GM19395 (cell line): ENCODE data around the gene DNAJA1.
A peak's percentile ranks its signal among the peaks of the same experiment; 100 is the strongest.
"Not testable (repeated sequence)": the region's sequence is repeated elsewhere in the genome, so short reads cannot be mapped to it uniquely, and the experiment has no call there.

Experiments used
- ATAC-seq: cut with Tn5 transposase; IDR thresholded peaks from one replicate; pipeline ENCODE4 v1.9.1; 2021; ENCODE audit warnings: mild to moderate bottlenecking, moderate library complexity; ENCODE audit not compliant: unreplicated experiment

The DNAJA1 gene

DNA sequence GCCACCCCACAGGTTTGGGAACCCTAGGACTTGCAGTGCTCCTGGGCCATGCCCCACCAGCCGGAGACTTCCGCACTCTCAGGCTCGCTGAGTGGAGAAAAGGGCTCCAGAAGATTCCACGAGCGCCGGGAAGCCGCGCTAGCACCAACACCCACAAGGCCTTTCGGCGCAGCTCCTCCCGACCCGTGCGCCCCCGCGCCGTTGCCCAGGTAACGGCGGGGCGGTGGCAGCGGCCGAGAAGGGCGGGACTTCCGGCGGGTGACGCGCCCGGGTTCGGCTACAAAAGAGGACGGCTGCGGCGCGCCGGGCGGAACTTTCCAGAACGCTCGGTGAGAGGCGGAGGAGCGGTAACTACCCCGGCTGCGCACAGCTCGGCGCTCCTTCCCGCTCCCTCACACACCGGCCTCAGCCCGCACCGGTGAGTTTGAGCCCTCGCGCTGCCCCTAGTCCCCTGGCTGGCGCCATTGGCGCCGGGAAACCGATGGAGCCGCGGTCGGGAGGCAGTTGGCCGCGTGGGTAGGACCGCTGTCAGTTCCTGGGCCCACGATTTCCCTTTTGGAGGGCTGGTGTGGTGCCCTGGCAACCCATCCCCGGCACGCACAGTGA, at the start of gene DNAJA1:
DNAJA1 (plus strand) TSS at position 308 of the 606 bp plus-strand sequence. CDS start 1,212 bp downstream, outside the sequence.
- ATAC-seq: peak; percentile 92

DNA sequence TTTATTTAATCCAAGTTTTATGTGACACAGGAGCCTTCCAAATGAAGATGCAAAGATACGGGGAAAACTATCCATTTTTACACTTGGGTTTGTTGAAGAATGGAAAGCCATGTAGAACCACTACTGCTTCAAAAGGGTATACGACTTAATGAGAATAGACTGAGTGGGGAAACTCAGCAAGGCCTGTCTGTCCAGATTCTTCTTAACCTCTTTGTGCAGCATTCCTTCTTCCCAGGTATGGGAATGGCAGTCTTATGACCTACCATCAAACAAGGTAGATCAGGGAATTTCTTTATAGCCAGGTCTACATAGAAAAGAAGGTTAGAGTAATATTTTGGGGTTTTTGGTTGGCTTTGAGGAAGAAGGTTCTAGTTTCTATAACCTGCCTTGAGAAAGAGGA, 47.0 kb upstream of the DNAJA1 start:
- ATAC-seq: no peak

DNA sequence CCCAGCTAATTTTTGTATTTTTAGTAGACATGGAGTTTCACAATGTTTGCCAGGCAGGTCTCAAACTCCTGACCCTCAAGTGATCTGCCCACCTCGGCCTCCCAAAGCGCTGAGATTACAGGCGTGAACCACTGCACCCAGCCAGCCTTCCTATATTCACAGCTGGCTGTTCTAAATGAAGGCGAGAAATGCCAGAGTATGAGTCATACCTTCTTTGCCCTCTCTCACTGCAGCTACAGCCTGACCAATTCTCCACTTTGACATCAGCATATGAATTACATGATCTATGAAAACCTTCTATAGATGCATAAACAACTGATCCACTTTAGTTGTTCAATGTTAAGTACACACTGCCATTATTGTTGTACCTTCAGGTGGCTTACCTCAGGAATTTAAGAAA, 38.1 kb upstream of the DNAJA1 start:
- ATAC-seq: no peak

DNA sequence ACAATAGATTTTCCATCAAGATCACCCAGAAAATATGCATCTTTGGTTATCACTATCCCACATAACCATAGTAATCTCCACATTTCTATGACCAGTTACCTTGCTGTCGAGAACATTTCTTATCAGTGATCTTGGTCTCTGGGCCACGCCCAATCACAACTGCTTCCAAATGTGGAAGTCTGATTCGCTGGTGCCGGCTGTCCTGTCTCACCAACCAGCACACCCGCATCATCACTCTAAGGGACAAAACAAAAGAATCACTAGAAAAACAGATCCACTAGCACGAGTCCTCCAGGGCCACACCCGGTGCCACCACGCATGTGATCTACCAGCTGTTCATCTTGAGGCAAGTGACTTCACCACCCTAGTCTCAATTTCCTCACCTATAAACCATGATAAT, 35.4 kb upstream of the DNAJA1 start:
- ATAC-seq: no peak

DNA sequence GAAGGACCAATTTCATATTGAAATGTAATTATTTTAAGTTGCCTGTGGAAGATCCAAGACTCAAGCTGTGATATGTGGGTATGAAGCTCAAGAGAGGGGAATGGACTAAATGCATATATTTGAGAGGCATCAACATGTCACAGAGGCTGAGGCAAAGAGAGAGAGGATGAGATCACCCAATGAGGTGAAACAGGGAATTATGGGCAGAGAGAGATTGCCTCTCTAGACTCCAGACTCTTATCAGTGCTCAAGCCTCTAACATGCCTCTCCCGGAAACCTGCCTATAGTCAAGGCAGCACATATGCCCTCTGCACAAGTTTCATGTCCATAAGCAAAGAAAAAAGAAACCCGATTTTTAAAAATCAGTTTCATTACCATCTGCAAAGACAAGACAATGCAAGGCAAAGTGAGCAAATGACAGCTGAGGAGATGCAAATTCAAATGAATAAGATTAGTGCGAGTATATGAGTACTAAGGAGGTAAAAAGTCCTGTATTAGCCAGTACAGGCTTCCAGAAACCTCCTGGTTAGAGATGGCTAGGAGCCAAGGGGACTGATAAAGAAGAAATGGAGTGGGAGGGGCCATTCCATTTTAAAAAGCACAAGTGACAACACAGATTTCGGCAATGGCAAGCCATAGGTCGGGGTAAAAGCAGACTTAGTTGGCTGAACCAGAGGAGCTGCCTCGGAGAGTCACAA, 33.0 kb upstream of the DNAJA1 start:
- ATAC-seq: no peak

DNA sequence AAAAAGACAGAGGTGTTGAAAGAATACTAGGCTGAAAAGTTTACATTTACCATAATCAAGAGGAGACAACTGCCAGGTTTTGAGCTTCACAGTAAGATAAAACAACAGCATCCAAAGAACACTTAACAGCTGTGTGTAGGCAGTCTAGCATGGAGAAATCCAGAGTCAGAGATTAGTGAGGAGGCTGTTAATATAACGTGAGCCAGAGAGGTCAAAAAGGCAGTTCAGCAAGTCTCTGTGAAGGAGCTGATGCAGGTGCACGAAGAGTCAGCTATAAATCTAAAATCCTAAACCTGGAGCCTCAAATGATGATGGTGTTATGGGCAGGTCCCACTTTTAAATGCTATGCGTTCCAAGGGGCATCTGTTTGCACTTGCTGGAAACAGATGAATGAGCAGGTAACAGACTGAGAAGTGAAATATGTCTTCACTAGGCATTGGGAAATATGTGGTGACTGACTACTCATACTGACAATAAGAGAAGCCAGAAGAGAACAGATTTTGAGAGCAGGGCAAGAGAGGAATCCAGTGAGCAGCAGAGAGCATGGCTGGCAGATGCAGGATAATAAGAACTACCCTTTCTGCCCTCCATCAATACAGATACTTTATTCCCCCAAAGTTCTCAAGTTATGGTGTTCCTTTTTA, 32.4 kb upstream of the DNAJA1 start:
- no peak for ATAC-seq

DNA sequence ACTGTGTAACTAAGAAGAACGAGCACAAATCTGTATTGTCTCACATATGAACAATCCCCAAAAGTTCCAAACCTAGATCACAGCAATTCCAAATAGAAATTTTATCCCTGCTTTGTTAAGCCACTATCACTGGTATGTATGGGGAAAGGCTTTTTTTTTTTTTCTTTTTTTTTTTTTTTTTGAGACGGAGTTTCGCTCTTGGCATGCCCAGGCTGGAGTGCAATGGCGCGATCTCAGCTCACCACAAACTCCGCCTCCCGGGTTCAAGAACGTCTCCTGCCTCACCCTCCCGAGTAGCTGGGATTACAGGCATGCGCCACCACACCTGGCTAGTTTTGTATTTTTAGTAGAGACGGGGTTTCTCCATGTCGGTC, 24.4 kb upstream of the DNAJA1 start:
- ATAC-seq: not testable (repeated sequence)

DNA sequence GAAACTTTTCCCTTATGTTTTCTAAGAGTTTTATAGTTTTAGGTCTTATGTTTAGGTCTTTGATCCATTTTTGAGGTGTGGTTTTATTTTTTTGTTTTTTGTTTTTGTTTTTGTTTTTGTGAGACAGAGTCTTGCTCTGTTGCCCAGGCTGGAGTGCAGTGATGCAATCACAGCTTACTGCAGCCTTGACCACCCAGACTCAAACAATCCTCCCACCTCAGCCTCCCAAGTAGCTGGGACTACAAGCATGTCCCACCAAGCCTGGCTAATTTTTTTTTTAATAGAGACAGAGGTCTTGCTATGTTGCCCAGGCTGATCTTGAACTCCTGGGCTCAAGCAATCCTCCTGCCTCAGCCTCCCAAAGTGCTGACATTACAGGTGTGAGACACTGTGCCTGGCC, 19.7 kb upstream of the DNAJA1 start:
- not testable (repeated sequence) for ATAC-seq

DNA sequence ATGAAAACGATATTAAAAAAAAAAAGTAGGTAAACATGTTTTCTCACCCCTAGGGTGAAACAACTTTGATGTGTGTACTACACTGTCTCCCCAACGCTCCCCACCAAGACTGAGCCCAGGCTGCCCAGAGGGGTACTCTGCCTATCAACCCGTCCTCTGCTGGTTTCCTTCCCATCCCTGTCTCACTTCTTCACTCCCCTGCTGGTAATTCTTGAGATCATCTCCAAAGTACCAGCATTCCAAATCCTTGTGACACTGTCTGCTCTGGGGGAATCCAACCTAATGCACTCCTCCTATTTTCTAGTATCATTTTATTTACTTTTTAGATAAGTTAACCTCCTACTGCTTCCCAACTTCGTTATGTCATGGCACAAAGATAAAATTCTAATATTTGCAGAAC, 17.3 kb upstream of the DNAJA1 start:
- ATAC-seq: no peak

DNA sequence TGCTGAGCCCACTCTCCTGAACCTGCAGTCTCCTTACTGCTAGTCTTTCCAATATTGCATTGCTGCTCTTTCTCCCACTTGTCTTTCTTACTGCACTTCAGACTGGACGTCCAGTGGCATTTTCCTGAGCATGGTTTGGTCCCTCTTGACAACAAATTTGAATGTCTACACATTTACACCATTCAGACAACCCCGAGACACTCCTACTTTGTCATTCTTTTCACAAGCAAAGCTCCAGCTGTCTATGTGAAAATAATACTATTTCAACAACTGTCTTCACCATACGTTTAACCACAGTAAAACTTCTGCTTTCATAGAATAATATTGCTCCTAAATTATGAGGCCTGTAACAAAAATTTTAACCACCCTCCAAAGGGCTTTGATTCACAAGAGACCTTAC, 13.2 kb upstream of the DNAJA1 start:
- no peak for ATAC-seq

DNA sequence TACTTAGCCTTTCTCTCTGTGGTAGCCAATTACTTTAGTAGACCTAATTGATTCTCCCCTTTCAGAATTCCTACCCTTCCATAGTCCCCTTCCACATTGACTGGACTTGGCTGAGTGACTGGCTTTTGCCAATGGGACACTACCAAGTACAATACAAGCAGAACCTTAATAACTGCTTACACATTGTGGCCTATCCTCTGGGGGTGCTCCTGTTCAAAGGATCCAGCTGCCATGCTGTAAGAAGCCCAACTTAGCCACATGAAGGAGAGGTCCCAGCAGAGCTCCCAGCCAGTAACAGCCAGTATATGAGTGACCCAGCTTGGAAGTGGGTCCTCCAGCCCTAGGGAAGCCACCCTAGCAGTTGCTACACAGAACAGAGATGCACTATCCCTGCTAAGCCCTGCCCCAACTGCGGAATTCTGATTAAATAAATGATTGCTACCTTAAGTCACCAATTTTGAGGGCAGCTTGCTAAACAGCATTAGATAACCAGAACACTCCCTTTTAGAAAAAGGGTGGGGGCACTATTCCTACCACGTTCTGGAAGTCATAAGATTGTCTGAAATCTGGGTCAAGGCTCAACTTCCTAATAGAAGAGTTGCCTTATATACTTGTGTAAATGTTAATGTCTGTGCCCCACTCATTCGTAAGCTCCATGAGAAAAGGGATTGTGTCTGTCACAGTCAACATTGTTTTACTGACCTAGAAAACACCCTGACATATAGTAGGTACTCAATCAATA, 12.6 kb upstream of the DNAJA1 start:
- no peak for ATAC-seq

DNA sequence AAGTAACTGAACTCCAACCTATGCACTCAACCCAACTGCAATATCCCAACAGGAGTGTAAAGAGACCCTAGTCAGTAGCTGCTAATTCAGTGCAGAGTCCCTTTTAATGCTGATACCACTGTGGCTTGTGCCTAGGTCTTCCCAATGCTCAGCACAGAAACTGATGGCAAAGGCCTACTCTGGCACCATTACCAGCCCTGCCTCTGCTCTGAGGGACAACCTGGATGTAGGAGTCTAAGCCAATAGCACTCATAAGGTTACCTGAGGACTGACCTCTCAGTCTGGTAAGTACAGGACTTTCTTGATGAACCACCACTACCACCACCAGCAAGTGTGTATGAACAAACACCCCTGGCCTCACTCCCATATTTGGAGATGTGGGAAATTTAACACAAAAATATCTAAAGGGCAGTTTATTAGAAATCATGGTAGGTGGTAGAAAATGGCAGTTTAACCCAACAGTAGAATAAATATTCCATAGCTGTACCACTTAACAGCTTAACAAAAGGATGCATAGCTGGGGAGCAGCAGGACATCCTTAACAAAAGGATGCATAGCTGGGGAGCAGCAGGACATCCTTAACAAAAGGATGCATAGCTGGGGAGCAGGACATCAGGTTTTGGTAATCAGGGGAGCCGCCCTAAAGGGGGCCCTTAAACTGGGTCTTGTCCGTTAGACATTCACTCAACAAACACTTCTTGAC, 11.0 kb upstream of the DNAJA1 start:
- ATAC-seq: no peak

DNA sequence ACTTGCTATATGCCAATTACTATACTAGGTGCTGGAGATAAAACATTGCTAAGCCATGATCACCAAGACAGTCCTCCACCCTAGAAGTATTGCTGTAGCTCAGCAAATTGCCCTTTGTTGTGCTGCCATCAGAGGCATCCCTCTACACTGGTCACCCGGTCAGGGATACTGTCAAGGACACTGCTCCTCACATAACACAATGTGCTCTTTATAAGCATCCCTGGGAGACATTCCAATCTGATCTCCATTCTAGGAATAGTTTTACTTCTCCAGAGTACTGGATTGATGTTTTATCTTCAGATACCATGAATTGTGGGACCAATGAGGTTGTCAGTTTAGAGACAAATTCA, 10.4 kb upstream of the DNAJA1 start:
- ATAC-seq: no peak

DNA sequence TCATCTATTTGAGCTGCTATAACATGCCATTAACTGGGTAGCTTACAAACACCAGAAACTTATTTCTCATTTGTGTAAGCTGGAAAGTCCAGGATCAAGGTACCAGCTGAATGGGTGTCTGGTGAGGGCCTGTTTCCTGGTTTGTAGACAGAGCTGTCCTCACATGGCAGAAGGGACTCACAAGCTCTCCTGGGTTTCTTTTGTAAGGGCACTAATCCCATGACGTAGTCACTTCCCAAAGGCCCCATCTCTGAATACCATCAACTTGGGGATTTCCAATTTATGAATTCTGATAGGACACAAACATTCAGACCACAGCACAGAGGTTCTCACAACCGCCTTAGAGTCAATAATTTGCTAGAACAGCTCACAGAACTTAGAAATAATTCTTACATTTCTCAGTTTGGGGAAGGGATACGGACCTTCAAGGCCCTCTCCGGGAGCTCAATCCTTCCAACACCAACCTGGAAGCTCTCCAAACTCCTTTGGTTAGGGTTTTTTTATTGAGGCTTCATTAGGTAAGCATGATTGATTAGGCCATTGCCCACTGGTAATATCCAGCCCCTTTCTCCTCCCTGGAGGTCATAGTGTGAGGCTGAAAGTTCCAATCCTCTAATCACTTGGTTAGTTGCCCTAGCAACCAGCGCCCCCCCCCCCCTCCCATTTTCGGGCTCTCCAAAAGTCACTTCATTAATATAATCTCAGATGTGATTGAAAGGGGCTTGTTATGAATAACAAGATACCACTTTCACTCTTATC, 7.6 kb upstream of the DNAJA1 start:
- ATAC-seq: no peak

DNA sequence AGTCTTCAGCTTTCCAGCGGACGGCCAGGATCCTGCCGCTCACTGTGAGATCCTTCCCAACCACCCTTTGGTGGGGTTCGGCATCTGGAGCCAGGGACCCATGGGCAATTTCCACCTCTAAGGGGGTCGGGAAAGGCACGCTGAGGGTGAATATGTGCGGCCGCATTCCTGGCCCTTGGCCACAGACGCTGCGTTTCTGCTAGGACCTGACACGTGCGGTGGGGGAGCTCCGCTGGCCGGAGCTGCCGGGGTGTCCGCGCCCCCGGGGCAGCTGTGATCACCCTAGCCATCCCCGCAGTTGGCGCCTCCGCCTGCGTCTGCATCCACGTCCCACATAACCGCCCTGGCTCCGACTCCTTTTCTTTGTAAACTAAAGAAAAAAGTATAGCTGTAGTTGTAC, 5.3 kb upstream of the DNAJA1 start:
- ATAC-seq: no peak

DNA sequence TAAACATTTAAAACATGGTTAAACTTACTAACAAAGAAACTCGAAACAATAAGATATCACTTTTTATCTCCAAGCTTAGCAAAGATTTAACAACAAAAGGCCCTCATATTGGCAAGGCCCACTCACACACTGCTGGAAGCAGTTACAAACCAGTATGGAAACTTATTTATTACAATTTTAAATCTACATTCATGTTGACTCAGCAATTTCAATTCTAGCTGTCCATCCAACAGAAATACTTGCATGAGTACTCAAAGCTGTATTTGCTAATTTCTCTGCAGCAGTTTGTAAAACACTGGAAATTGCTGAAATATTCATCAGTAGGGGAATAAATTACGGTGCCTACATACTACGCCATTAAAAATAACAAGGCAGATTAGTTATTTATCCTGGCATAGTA, 2.8 kb upstream of the DNAJA1 start:
- ATAC-seq: no peak

DNA sequence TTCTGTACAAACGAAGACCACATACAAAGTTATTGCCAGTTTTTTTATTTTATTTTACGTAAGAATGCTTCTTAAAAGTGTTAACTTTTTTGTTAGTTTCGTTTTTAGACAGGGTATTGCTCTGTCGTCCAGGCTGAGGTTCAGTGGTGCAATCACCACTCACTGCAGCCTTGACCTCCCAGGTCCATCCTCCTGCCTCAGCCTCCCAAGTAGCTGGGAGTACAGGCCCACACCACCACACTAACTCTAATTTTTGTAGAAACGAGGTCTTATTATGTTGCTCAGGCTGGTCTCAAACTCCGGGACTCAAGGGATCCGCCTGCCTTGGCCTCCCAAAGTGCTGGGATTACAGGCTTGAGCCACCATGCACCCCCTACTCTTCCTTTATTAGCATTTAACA, 2.3 kb upstream of the DNAJA1 start:
- no peak for ATAC-seq

DNA sequence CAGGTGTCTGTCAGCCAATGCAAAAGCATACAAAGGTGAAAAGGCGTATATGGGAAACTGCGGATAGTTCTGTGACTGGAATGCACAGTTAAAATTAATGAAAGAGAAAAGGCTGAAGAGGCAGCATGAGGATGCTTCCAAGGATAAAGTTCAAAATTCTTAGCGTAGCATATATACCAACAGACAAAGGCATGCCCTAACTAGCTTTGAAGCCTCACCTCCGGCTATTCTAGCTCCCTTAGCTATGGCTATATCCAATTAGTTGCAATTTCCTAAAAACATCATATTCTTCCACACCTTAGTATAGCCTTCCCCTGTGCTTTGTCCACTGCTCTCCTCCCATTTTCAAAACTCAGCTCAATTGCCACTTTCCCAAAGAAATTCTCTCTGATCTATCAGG, 1.4 kb upstream of the DNAJA1 start:
- no peak for ATAC-seq

DNA sequence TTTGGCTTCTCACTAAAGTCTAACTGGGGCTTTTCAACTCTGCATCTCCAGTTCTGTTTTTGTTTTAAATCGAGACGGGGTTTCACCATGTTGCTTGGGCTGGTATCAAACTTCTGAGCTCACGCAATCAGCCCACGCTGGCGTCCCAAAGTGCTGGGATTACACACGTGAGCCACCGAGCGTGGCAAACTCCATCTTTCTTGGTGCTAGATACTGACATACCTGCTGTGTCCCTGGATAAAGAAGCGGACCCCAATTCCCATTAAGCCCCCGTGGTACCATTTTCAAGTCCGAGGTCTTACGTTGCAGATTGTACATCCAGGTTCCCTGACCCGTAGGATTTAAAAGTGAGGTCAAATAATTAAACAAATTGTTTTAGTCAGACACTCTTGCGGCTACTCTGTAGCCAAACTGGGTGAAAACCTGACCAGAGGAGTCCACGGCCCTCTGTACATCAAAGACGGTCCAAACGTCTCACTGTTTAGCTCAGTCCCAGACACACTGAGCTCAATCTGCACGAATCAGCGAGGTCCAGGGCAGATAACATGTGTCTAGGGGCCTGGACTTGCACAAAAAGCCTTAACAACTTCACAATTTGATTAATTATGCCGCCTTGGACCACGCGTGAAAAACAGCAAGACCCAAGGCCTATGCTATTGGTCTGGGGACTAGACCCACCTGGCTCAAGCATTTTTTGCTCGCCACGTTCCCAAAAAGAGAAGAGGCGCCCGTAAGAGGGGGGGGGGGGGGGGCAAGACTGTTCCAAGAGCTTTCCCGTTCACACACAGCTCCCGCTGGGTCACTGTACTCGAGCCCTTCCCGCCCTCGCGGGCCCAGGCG, 727 bp upstream of the DNAJA1 start:
- ATAC-seq: peak; percentile 30
